ENCODE results near the gene ADSS1.

ADSS1 gene

DNA sequence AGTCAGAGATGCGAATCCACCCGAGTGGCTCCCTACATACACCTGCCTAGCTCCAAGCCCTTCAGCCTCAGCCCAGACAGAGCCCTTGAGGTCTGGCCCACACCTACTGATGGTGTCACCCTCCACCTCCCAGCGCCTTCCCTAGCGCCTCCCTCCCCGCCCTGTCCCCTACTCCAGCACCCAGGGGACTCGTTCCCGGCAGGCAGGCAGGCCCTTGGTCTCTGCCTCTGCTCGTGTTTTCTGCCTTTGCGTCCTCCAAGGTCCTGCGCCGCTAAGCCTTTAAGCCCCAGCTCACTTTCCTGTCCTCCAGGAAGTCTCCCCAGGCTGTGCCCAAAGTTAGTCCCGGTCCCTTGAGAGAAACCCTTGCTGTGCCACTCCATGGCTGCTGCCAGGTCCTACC is 21.9 kb upstream of the ADSS1 start:
- no peaks in the 10 kb centered on the region for H3K4me1 ChIP-seq (ENCODE audit: insufficient read depth, low read length, poor library complexity, severe bottlenecking)
- no peak overlapping the region for H3K4me2 ChIP-seq (ENCODE audit: low read depth, low read length, poor library complexity, severe bottlenecking)
- H3K9ac ChIP-seq (ENCODE audit: low read depth, low read length, poor library complexity, severe bottlenecking) = no peak overlapping the region
- H3F3A ChIP-seq (ENCODE audit: low read depth) = no peaks in the 10 kb centered on the region
- H2AFZ ChIP-seq (ENCODE audit: low read length) = no peak overlapping the region
- H3K27me3 ChIP-seq (ENCODE audit: insufficient read depth, low read length, poor library complexity, severe bottlenecking) = no peaks in the 10 kb centered on the region
- H3K79me2 ChIP-seq (ENCODE audit: insufficient read depth, low read length) = peaks cover 9% of the 10 kb centered on the region; the same call in 1 of the 2 replicates
- TF ChIP-seq, protein P1, sequence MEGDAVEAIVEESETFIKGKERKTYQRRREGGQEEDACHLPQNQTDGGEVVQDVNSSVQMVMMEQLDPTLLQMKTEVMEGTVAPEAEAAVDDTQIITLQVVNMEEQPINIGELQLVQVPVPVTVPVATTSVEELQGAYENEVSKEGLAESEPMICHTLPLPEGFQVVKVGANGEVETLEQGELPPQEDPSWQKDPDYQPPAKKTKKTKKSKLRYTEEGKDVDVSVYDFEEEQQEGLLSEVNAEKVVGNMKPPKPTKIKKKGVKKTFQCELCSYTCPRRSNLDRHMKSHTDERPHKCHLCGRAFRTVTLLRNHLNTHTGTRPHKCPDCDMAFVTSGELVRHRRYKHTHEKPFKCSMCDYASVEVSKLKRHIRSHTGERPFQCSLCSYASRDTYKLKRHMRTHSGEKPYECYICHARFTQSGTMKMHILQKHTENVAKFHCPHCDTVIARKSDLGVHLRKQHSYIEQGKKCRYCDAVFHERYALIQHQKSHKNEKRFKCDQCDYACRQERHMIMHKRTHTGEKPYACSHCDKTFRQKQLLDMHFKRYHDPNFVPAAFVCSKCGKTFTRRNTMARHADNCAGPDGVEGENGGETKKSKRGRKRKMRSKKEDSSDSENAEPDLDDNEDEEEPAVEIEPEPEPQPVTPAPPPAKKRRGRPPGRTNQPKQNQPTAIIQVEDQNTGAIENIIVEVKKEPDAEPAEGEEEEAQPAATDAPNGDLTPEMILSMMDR (conservative IDR thresholded peaks at IDR 0.05; ENCODE audit: low read length) = no peak
- TF ChIP-seq EZH2phosphoT487 (IDR thresholded peaks at IDR 0.05; ENCODE audit: borderline replicate concordance) = no peak
- H3K36me3 ChIP-seq (ENCODE audit: insufficient read depth, low read length) = peaks cover 27% of the 10 kb centered on the region
- H3K4me3 ChIP-seq (ENCODE audit: low read length, poor library complexity, severe bottlenecking) = no peak overlapping the region
- H3K9me2 ChIP-seq (replicated peaks; ENCODE audit: low read depth, low read length) = no peaks in the 10 kb centered on the region
- no peaks in the 10 kb centered on the region for H3K9me3 ChIP-seq (ENCODE audit: insufficient read depth, low read depth, low read length)
- H4K20me1 ChIP-seq (ENCODE audit: insufficient read depth, low read length, poor library complexity, severe bottlenecking) = no peaks in the 10 kb centered on the region

DNA sequence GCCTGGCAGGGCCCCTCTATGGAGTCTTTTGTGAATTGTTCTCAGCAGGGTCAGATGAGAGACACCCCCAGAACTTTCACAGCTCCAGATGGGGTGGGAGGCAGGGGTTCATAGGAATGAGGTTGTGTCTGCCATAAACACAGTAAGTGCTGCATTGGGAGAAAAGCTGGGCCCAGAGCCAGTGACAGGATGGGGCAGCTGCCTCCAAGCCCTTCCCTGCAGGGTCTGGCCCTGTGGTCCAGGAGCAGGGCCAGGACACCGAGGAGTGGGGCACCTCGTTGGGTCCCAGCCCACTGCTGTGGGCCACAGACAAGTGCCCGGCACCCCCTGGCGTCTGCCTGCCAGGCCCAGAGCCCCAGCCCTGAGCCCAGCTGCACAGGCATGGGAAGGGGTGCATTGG is 21.4 kb upstream of the ADSS1 start:
- Histone ChIP-seq H3K4me1 (ENCODE audit: insufficient read depth, low read length, poor library complexity, severe bottlenecking) (no peaks in the 10 kb centered on the region), H2AFZ (ENCODE audit: low read length) (no peak overlapping the region), H3K9me2 (replicated peaks; ENCODE audit: low read depth, low read length) (no peaks in the 10 kb centered on the region), H3K36me3 (ENCODE audit: insufficient read depth, low read length) (peaks cover 27% of the 10 kb centered on the region), H4K20me1 (ENCODE audit: insufficient read depth, low read length, poor library complexity, severe bottlenecking) (no peaks in the 10 kb centered on the region), H3K27me3 (ENCODE audit: insufficient read depth, low read length, poor library complexity, severe bottlenecking) (no peaks in the 10 kb centered on the region), H3K4me2 (ENCODE audit: low read depth, low read length, poor library complexity, severe bottlenecking) (no peak overlapping the region), H3K4me3 (ENCODE audit: low read length, poor library complexity, severe bottlenecking) (no peak overlapping the region), H3K9ac (ENCODE audit: low read depth, low read length, poor library complexity, severe bottlenecking) (no peak overlapping the region), H3K79me2 (ENCODE audit: insufficient read depth, low read length) (peaks cover 3% of the 10 kb centered on the region; the same call in 1 of the 2 replicates), H3F3A (ENCODE audit: low read depth) (no peaks in the 10 kb centered on the region), H3K9me3 (ENCODE audit: insufficient read depth, low read depth, low read length) (no peaks in the 10 kb centered on the region)
- no peak for TF ChIP-seq EZH2phosphoT487 (IDR thresholded peaks at IDR 0.05; ENCODE audit: borderline replicate concordance)
- TF ChIP-seq, protein P1 (conservative IDR thresholded peaks at IDR 0.05; ENCODE audit: low read length) = no peak

DNA sequence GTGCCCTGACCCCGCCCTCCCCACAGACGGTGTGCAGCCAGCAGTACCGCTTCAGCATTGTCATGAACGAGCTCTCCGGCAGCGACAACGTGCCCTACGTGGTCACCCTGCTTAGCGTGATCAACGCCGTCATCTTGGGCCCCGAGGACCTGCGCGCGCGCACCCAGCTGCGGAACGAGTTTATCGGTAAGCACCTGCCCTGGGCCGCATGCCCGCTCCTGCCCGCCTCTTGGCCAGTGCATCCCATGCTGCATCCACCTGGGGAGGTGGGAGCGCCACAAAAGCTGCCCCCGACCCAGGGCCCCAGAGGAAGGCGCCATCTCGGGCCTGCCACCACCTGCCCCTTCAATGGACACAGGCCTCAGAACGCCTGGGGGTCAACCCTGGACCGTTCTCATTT is 20.8 kb upstream of the ADSS1 start:
- no peak for TF ChIP-seq EZH2phosphoT487 (IDR thresholded peaks at IDR 0.05; ENCODE audit: borderline replicate concordance)
- TF ChIP-seq, protein P1 (conservative IDR thresholded peaks at IDR 0.05; ENCODE audit: low read length) = no peak
- Histone ChIP-seq H3K9ac (ENCODE audit: low read depth, low read length, poor library complexity, severe bottlenecking) (no peak overlapping the region), H3K9me2 (replicated peaks; ENCODE audit: low read depth, low read length) (no peaks in the 10 kb centered on the region), H3K36me3 (ENCODE audit: insufficient read depth, low read length) (peaks cover 27% of the 10 kb centered on the region), H3F3A (ENCODE audit: low read depth) (no peaks in the 10 kb centered on the region), H3K4me2 (ENCODE audit: low read depth, low read length, poor library complexity, severe bottlenecking) (no peak overlapping the region), H3K4me1 (ENCODE audit: insufficient read depth, low read length, poor library complexity, severe bottlenecking) (no peaks in the 10 kb centered on the region), H2AFZ (ENCODE audit: low read length) (no peak overlapping the region), H3K9me3 (ENCODE audit: insufficient read depth, low read depth, low read length) (no peaks in the 10 kb centered on the region), H3K27me3 (ENCODE audit: insufficient read depth, low read length, poor library complexity, severe bottlenecking) (no peaks in the 10 kb centered on the region), H4K20me1 (ENCODE audit: insufficient read depth, low read length, poor library complexity, severe bottlenecking) (no peaks in the 10 kb centered on the region), H3K79me2 (ENCODE audit: insufficient read depth, low read length) (no peaks in the 10 kb centered on the region), H3K4me3 (ENCODE audit: low read length, poor library complexity, severe bottlenecking) (no peak overlapping the region)

Data from Loucy (cell line).